Adrenal gland (tissue), 12 donors: Measurements from ENCODE around the gene BLMH. TPM values are rescaled to one million over a fixed set of nuclear protein-coding genes. Genes with fewer than 3 reads are reported as not detected.

Experiments used
- DNase-seq, 7 donors: peaks; one replicate each; pipeline ENCODE4 v3.0.0-alpha.2; 2019 to 2020
- H3K27ac ChIP-seq, 5 donors: fragments of 200-600 bp; sonication (generic) in 4 of 5; 1 replicate in 3 of 5; 2 replicates in 2 of 5; pipeline versions ENCODE4 v1.5.1 to v1.8.0; 2016 to 2020; ENCODE audit warnings: mild to moderate bottlenecking in 1 of 5
- H3K27me3 ChIP-seq: fragments of 200-600 bp; 2 replicates; pipeline ENCODE4 v1.8.0; 2021
- H3K36me3 ChIP-seq, 2 donors: fragments of 200-600 bp; replicated peaks in 1 of 2; 1 replicate in 1 of 2; 2 replicates in 1 of 2; pipeline versions ENCODE4 v1.5.1 to v1.8.0; 2018 to 2022
- H3K4me1 ChIP-seq, 2 donors: fragments of 200-600 bp; replicated peaks in 1 of 2; 1 replicate in 1 of 2; 2 replicates in 1 of 2; pipeline versions ENCODE4 v1.5.1 to v1.8.0; 2018 to 2021
- H3K4me3 ChIP-seq, 4 donors: fragments of 200-600 bp; sonication (generic) in 3 of 4; one replicate each; pipeline ENCODE4 v1.5.1; 2016 to 2018
- H3K9me3 ChIP-seq, 3 donors: fragments of 200-600 bp; sonication (generic) in 1 of 3; replicated peaks in 1 of 3; 1 replicate in 2 of 3; 2 replicates in 1 of 3; pipeline versions ENCODE4 v1.5.1 to v1.8.0; 2016 to 2021
- POLR2A ChIP-seq, 2 donors: fragments of 450-650 bp; IDR thresholded peaks; one replicate each; pipeline ENCODE4 v1.6.1; 2017; ENCODE audit warnings: antibody characterized with exemption in 2 of 2, mild to moderate bottlenecking in 2 of 2, moderate library complexity in 1 of 2
- WGBS, 4 donors: extraction: QIAGEN DNeasy Blood & Tissue Kit in 2 of 4; methylation state at CpG; one replicate each; pipeline versions ENCODE4 v1.1.5 to v1.1.7; 2013 to 2017; 5-methylcytosine and 5-hydroxymethylcytosine counted together
- intact Hi-C, 2 donors: fragments of 100-400 bp; cut with DNase I; formaldehyde crosslinking; loops; one replicate each; pipeline versions ENCODE4 v1.14.1 to v1.15.0; 2022 to 2023
- polyA plus RNA-seq, 3 donors: library from polyadenylated mRNA; stranded (reverse); fragments of 200-250 nt in 2 of 3; fragments of 350-450 nt in 1 of 3; fragmentation: Illumina TruSeq in 1 of 3; extraction: RNeasy Lipid Tissue Mini Kit (QIAGEN cat#74804) in 1 of 3; gene quantifications; one replicate each; pipeline ENCODE4 v1.2.3, GENCODE V29; 2013 to 2014
- total RNA-seq, 9 donors: library from RNA; depleted of rRNA in 4 of 9; stranded (reverse); fragments of >200 nt in 4 of 9; fragments of 120-200 nt in 1 of 9; fragmentation: NEBNext Ultra II Directional in 1 of 9; extraction: Animal tissue kit (Norgen Biotek cat#: 25700) in 1 of 9; gene quantifications; one replicate each; pipeline versions ENCODE4 v1.1.0 to v1.2.4, GENCODE V29; 2013 to 2023
- TF ChIP-seq, protein P1 (sequence below), 6 experiments: fragments of 450-650 bp in 4 of 6; fragments of 200-600 bp in 2 of 6; sonication (generic) in 1 of 6; IDR thresholded peaks; 1 replicate in 5 of 6; 2 replicates in 1 of 6; pipeline versions ENCODE4 v1.5.1 to v1.8.0; 2016 to 2021; ENCODE audit warnings: antibody characterized with exemption in 6 of 6, mild to moderate bottlenecking in 2 of 6, moderate library complexity in 1 of 6
- donor health status: healthy with polysubstance abuse.
- donor health status: Bipolar disorder and iron deficiency.
- donor health status: DM: yes; HTN: yes; CAD: no.
- donor health status: DM: no; HTN: no; CAD: no.
- donor health status: DM: no; HTN: no; CAD: no.
- donor health status: DM: yes; HTN: yes; CAD: no.

Gene BLMH
- total and polyA plus RNA-seq, 12 donors = 12.1 to 41.7 (median 18.9) TPM

DNA sequence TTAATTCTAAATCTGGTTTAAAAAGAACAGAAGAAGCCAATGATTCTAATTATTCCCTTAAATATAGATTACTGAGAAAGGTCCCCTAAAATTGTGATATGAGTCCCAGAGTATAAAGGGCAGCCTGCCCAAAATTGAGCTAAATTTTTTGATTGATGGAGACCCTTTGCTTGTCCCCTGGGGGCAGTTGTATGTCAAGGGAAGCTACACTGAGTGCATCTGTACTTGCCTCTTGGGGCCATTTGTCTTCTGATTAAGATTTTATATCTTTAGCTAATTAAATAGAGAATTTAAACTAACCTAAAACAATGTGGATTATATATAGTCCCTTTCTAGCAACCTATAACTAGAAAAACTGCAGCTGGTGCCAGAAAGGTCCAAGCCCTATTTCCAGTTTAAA lies 12.6 kb downstream of the BLMH start:
- H3K27me3 ChIP-seq = no peaks in the 10 kb centered on the region
- H3K36me3 ChIP-seq = peaks cover 0 to 39% of the 10 kb centered on the region in 2 donors
- no peaks in the 10 kb centered on the region for H3K9me3 ChIP-seq
- peaks cover 0 to 5% of the 10 kb centered on the region in 2 donors for H3K4me1 ChIP-seq
- no peak overlapping the region for H3K27ac ChIP-seq
- H3K4me3 ChIP-seq = no peak overlapping the region
- TF ChIP-seq, protein P1, sequence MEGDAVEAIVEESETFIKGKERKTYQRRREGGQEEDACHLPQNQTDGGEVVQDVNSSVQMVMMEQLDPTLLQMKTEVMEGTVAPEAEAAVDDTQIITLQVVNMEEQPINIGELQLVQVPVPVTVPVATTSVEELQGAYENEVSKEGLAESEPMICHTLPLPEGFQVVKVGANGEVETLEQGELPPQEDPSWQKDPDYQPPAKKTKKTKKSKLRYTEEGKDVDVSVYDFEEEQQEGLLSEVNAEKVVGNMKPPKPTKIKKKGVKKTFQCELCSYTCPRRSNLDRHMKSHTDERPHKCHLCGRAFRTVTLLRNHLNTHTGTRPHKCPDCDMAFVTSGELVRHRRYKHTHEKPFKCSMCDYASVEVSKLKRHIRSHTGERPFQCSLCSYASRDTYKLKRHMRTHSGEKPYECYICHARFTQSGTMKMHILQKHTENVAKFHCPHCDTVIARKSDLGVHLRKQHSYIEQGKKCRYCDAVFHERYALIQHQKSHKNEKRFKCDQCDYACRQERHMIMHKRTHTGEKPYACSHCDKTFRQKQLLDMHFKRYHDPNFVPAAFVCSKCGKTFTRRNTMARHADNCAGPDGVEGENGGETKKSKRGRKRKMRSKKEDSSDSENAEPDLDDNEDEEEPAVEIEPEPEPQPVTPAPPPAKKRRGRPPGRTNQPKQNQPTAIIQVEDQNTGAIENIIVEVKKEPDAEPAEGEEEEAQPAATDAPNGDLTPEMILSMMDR (IDR thresholded peaks at IDR 0.05) = no peak
- no peak for TF ChIP-seq POLR2A (IDR thresholded peaks at IDR 0.05)
- no peak for DNase-seq
- intact Hi-C loops = loop anchor here in 1 of 2 donors (5.0 kb wide), 1 partner anchor 157 kb away; no protein-coding TSS in a partner anchor

- Histone ChIP-seq H3K4me3 (no peak overlapping the region), H3K27me3 (no peaks in the 10 kb centered on the region), H3K27ac (no peak overlapping the region), H3K36me3 (peaks cover 0 to 40% of the 10 kb centered on the region in 2 donors), H3K4me1 (peaks cover 0 to 5% of the 10 kb centered on the region in 2 donors), H3K9me3 (no peaks in the 10 kb centered on the region)
- TF ChIP-seq POLR2A (IDR thresholded peaks at IDR 0.05) = no peak
- TF ChIP-seq, protein P1 (IDR thresholded peaks at IDR 0.05) = peak; percentile 17 to 65 (median 58)
- intact Hi-C loops = loop anchor here in 1 of 2 donors (5.0 kb wide), 1 partner anchor 156 kb away; no protein-coding TSS in a partner anchor
- peak in 6 of 7 donors; percentile 38 to 75 (median 50) for DNase-seq
Observed at GRCh38 chr17:30278032-30278431, 13.7 kb downstream of the BLMH start.

GRCh38 chr17:30275911-30276310 lies 15.8 kb downstream of the BLMH start:
- intact Hi-C loops = loop anchor here in 1 of 2 donors (5.0 kb wide), 1 partner anchor 154 kb away; no protein-coding TSS in a partner anchor
- peaks cover 0 to 46% of the 10 kb centered on the region in 2 donors for H3K36me3 ChIP-seq
- 77 to 91% (median 88%) methylated on average over 2 of the region's 2 CpGs for WGBS, 4 donors

DNA sequence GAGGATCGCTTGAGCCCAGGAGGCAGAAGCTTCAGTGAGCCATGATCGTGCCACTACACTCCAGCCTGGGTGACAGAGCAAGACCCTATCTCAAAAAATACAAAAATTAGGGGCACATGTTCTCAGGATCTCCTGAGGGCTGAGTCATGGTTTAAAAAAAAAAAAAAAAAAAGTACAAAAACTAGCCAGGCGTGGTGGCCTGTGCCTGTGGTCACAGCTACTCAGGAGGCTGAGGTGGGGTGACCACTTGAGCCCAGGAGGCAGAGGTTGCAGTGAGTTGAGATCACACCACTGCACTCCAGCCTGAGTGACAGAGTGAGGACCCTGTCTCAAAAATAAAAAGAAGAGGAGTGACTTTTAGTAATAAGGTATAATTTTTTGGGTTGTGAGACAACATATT lies 16.9 kb downstream of the BLMH start:
- intact Hi-C loops = loop anchor here in 1 of 2 donors (5.0 kb wide), 1 partner anchor 153 kb away; no protein-coding TSS in a partner anchor
- Histone ChIP-seq H3K9me3 (no peaks in the 10 kb centered on the region), H3K4me1 (peaks cover 5 to 20% of the 10 kb centered on the region in 2 donors), H3K27me3 (no peaks in the 10 kb centered on the region), H3K36me3 (peaks cover 0 to 43% of the 10 kb centered on the region in 2 donors), H3K4me3 (no peak overlapping the region), H3K27ac (no peak overlapping the region)
- TF ChIP-seq POLR2A (IDR thresholded peaks at IDR 0.05) = no peak
- TF ChIP-seq, protein P1 (IDR thresholded peaks at IDR 0.05) = no peak
- no peak for DNase-seq
- WGBS, 4 donors = 84 to 98% (median 90%) methylated on average over 3 of the region's 3 CpGs

More at GRCh38 chr17:30275911-30276310, 15.8 kb downstream of the BLMH start:
- TF ChIP-seq, protein P1 (IDR thresholded peaks at IDR 0.05) = no peak
- no peak for TF ChIP-seq POLR2A (IDR thresholded peaks at IDR 0.05)
- Histone ChIP-seq H3K27me3 (no peaks in the 10 kb centered on the region), H3K4me1 (peaks cover 1 to 16% of the 10 kb centered on the region in 2 donors), H3K27ac (no peak overlapping the region), H3K4me3 (no peak overlapping the region), H3K9me3 (no peaks in the 10 kb centered on the region)
- no peak for DNase-seq
